Endometrial microvascular endothelial cells (primary cell): Measurements from ENCODE around the gene HAUS7. TPM values are rescaled to one million over a fixed set of nuclear protein-coding genes. Genes with fewer than 3 reads are reported as not detected.

ENCODE experiments used
- in situ Hi-C: cut with HindIII; loops from 2 replicates; pipeline ENCODE4 v1.10.0; 2017; ENCODE audit warnings: low sequenced_read_pairs, low pct_unique_long_range_greater_than_20kb; ENCODE audit errors: inconsistent ontology term
- total RNA-seq: library from RNA; depleted of rRNA; stranded (reverse); fragments of >200 nt; gene quantifications from one replicate; pipeline ENCODE4 v1.2.3, GENCODE V29; 2015; ENCODE audit errors: inconsistent ontology term

Gene HAUS7
- total RNA-seq, 1 donor from 2014 or later = 39.3 TPM

GRCh38 chrX:153445106-153445855 is 25.1 kb downstream of the HAUS7 start:
- in situ Hi-C loops = no loop called here

- in situ Hi-C loops = no loop called here
These were observed 25.9 kb downstream of the HAUS7 start for GRCh38 chrX:153444333-153445011.

DNA sequence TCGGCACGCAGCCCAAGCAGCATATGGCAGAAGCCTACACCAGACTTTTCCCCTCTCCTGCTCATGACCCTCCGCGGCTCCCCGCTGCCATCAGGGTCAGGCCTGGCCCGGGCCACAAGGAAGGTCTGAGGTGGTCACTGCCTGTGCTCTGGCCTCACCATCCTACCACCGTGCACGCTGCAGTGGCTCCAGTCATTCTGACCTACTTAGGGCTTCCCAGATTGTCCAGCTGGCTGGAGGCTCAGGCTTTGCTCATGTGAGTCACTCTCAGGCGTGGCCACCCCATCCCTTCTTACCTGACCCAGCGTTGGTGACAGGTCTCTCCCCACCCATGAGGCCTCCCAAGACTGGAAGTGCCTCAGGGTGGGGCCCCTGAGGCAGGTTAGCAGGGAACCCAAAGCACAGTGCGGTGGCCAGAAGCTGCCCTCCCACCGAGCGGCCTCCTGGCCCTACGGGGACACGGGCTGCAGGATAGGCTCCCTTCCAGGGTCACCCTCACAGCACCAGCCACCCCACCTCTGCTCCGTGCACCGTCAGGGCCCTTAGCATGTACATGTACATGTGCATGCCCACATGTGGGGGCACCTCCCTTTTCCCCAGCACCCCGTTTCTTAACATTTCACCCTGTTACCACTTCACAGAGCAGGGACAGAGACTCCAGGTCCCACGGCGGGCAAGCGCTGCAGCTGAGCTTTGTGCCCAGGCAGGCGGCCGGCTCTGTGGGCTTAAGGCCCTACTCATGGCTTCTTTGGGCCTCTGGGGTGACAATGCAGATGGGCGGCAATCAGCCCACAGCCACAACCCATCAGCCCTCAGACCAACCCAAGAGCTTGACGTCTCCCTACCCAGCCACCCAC is 26.7 kb downstream of the HAUS7 start:
- in situ Hi-C loops = no loop called here

- in situ Hi-C loops = no loop called here
These were observed 27.9 kb downstream of the HAUS7 start for GRCh38 chrX:153442463-153442862.

- in situ Hi-C loops = no loop called here
These were observed 28.4 kb downstream of the HAUS7 start for GRCh38 chrX:153441981-153442380.

DNA sequence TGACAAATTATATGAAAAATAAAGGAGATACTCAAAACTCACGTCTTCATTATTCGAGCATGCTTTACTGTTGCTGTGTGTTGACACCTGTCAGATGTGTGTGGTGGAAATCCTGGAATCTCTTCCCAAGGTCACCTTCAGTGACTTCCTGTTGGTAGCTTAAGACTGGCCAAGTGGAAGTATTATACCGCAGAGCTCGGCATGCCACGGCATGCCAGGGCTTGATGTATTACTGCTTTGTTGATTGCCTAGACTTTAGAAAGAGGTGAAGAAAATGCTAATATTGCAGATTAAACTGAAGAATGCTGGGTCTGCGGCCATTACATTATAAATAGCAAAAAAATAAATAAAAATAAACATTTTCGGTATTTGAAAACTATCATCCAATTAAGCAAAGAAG is 29.1 kb downstream of the HAUS7 start:
- in situ Hi-C loops = no loop called here

- in situ Hi-C loops = no loop called here
These were observed 29.7 kb downstream of the HAUS7 start for GRCh38 chrX:153440556-153441135.

DNA sequence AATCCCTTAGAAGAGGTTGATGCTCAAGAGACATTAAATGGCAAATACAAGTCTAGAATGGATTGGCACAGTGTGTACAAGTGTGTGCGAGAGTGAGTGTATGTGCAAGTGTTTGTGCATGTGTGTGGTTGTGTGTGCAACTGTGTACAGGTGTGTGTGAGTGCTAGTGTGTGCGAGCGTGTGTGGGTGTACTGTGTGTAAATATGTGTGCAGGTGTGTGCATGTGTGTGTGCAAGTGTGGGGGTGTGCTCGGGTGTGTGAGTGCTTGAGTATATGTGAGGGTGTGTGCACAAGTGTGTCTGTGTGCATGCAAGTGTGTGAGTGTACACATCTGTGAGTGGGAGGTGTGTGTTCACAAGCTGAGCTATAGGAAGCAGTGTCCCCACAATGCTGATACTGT is 30.4 kb downstream of the HAUS7 start:
- in situ Hi-C loops = no loop called here

DNA sequence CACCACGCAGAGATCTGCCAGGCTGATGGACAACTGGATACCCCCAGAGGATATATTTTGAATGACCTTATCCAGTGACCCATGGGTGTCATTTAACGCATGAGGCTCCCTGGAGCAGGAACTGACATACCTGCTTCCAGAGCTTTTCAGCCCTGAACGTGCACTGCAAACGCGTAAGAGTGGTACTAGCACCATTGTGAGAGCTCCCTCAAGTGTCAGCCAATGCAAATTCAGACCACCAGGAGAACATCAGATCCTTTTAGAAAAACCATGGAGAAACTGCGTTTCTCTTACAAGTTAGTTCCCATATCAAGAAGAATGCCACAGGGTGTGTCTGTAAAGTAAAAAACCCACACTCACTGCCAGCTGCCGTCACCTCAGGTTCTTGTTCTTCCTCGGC is 31.8 kb downstream of the HAUS7 start:
- in situ Hi-C loops = no loop called here

DNA sequence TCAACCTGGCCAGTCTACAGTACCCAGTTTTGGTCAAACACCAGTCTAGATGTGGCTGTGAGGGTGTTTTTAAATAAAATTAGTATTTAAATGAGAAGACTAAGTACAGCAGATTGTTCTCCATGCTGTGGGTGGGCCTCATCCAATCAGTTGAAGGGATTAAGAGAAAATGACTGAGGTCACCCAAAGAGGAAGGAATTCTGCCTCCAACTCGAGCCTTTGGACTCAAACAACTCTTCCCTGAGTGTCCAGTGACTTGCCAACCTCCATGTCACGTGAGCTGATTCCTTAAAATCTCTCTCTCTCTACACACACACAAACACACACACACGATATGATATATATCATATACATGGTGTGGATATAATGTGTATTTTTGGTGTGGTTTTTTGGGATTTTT is 34.5 kb downstream of the HAUS7 start:
- in situ Hi-C loops = no loop called here

GRCh38 chrX:153434801-153435200 is 35.6 kb downstream of the HAUS7 start:
- in situ Hi-C loops = no loop called here

- in situ Hi-C loops = no loop called here
These were observed 36.5 kb downstream of the HAUS7 start for GRCh38 chrX:153433781-153434285.

DNA sequence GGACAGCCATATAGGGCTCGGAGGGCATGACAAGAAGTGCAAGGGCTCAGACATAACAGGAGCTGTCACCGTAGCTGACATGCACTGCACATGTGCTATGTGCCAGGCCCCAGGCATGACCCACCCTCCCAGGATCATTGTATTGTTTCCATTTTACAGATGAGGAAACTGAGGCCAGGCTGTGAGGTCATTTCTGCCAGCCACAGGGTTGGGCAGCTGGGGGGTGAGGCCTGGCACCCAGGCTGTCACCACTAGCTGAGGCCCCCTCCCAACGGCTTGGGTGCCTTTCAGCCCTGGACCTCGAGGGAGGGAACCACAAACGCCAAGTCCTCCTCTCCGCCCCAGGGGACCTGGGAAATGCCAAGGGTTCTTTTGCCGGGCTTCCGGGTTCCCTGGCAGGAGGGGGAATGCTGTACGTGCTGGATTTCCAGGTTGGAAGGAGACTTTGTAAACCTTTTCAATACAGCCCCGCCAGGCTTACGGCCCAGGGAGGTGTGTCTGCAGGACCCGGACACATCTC is 37.2 kb downstream of the HAUS7 start:
- in situ Hi-C loops = no loop called here

DNA sequence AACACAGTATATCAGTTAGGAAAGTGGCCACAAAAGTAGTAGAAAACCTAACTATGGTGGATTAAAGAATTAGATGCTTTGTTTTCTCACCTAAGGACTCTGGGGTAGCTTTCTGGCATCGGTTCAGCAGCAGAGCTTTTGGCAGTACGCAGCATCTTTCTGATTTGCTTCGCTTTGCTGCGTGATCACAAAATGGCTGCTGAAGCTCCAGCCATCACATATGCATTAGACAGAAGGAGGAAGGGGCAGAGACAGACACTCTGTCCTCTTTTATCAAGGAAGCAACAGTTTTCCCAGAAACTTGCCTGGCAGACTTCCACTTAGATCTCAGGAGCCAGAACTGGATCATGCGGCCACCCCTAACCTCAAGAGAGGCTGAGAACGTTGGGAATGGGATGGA is 39.6 kb downstream of the HAUS7 start:
- in situ Hi-C loops = no loop called here

DNA sequence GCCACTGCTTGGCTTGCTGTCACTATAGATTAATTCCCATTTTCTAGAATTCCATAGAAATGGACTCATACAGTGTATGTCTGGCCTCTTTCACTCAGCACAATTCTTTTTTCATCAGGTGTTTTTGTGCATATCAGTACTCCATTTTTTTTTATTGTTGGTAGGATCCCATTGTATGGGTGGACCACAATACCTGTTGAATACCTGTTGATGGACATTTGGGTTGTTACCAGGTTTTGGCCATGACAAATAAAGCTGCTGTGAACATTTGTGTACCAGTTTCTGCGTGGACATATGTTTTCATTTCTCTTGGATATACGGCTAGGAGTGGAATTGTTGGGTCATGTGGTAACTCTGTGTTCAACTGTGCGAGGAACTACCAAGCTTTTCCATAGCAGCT is 44.2 kb downstream of the HAUS7 start:
- in situ Hi-C loops = no loop called here

GRCh38 chrX:153423652-153424051 is 46.7 kb downstream of the HAUS7 start:
- in situ Hi-C loops = no loop called here

DNA sequence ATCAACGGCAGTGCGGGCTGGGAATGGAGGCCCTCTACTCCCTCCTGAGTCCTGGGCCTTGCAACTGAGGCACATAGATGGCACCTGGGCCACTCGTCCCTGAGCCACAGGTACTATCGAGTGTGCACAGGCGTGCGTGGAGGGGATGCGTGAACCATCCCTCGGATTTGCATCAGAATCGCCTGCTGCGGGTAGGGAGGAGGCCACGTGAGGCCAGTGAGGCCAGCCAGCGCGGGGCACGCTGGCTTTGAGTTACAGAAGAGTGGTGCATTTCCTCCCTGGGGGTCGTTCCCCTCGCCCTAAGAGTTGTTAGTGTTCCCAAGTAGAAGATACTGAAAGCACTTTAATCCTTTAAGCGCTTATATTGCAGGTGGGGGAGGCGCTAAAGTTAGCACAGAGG is 48.5 kb downstream of the HAUS7 start:
- in situ Hi-C loops = no loop called here

DNA sequence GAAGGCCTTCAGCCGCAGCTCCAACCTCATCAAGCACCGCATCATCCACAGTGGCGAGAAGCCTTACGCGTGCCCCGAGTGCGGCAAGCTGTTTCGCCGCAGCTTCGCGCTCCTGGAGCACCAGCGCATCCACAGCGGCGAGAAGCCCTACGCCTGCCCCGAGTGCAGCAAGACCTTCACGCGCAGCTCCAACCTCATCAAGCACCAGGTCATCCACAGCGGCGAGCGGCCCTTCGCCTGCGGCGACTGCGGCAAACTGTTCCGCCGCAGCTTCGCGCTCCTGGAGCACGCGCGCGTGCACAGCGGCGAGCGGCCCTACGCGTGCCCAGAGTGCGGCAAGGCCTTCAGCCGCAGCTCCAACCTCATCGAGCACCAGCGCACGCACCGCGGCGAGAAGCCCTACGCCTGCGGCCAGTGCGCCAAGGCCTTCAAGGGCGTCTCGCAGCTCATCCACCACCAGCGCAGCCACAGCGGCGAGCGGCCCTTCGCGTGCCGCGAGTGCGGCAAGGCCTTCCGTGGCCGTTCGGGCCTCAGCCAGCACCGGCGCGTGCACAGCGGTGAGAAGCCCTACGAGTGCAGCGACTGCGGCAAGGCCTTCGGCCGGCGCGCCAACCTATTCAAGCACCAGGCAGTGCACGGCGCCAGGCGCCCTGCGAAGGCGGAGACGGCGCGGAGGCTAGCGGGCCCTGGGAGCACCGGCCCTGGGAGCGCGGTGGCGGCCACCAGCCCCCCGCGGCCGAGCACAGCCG is 49.4 kb downstream of the HAUS7 start:
- in situ Hi-C loops = no loop called here
